Aorta (tissue), 5 donors: Measurements from ENCODE around the gene REXO4. TPM values are rescaled to one million over a fixed set of nuclear protein-coding genes. Genes with fewer than 3 reads are reported as not detected.
"Not testable (repeated sequence)": the region's sequence is repeated elsewhere in the genome, so short reads cannot be mapped to it uniquely, and the experiment has no call there.

ENCODE experiments used
- ATAC-seq: fragments of 200-7000 bp; cut with Tn5 transposase; one replicate; pipeline ENCODE4 v1.9.1; 2022; ENCODE audit warnings: moderate library complexity; ENCODE audit not compliant: low FRiP score
- DNase-seq, 2 donors: peaks; one replicate each; pipeline ENCODE4 v3.0.0-alpha.2; 2020
- H3K27ac ChIP-seq, 2 donors: one replicate each; pipeline ENCODE4 v1.5.1; 2013; ENCODE audit warnings: low read length in 2 of 2, mild to moderate bottlenecking in 2 of 2, moderate library complexity in 2 of 2, control low read depth in 1 of 2, inconsistent platforms in 1 of 2, low read depth in 1 of 2
- H3K27me3 ChIP-seq, 2 donors: one replicate each; pipeline ENCODE4 v1.6.1; 2013; ENCODE audit warnings: control low read depth in 1 of 2, low read length in 1 of 2, mild to moderate bottlenecking in 1 of 2, moderate library complexity in 1 of 2; ENCODE audit not compliant: insufficient read depth in 2 of 2, control insufficient read depth in 1 of 2
- H3K36me3 ChIP-seq, 2 donors: one replicate each; pipeline ENCODE4 v1.6.1; 2013; ENCODE audit warnings: control low read depth in 1 of 2, low read length in 1 of 2, mild to moderate bottlenecking in 1 of 2; ENCODE audit not compliant: insufficient read depth in 2 of 2, control insufficient read depth in 1 of 2
- H3K4me1 ChIP-seq, 2 donors: one replicate each; pipeline ENCODE4 v1.6.1; 2013; ENCODE audit warnings: low read length in 2 of 2, control low read depth in 1 of 2, mild to moderate bottlenecking in 1 of 2, moderate library complexity in 1 of 2; ENCODE audit not compliant: insufficient read depth in 2 of 2, control insufficient read depth in 1 of 2
- H3K4me3 ChIP-seq, 2 donors: one replicate each; pipeline ENCODE4 v1.5.1; 2013; ENCODE audit warnings: low read length in 2 of 2, control low read depth in 1 of 2, mild to moderate bottlenecking in 1 of 2
- H3K9me3 ChIP-seq: one replicate; pipeline ENCODE4 v1.6.1; 2013; ENCODE audit warnings: mild to moderate bottlenecking, low read length; ENCODE audit not compliant: control insufficient read depth
- WGBS, 2 donors: extraction: QIAGEN DNeasy Blood & Tissue Kit; methylation state at CpG; one replicate each; pipeline ENCODE4 v1.1.7; 2013; 5-methylcytosine and 5-hydroxymethylcytosine counted together
- intact Hi-C, 2 donors: fragments of 100-400 bp; cut with DNase I; formaldehyde crosslinking; loops; one replicate each; pipeline versions ENCODE4 v1.14.2 to v1.15.0; 2022
- polyA plus RNA-seq, 2 donors: library from polyadenylated mRNA; stranded (reverse); fragments of 200-250 nt; gene quantifications; one replicate each; pipeline ENCODE4 v1.2.3, GENCODE V29; 2013
- total RNA-seq, 2 donors: library from RNA; stranded (reverse); fragmentation: NEBNext Ultra II Directional; extraction: Animal tissue kit (Norgen Biotek cat#: 25700); gene quantifications; one replicate each; pipeline ENCODE4 v1.2.1, GENCODE V29; 2021
- donor health status: healthy with polysubstance abuse.
- donor health status: Bipolar disorder and iron deficiency.
- donor health status: DM: no; HTN: no; CAD: no.
- donor health status: DM: no; HTN: no; CAD: no.
- donor health status: DM: yes; HTN: yes; CAD: no.

The REXO4 gene
- total and polyA plus RNA-seq, 4 donors, result 10.8 to 19.1 (median 14.3) TPM

- no peak for ATAC-seq
- 94% methylated on average over 20 of the region's 20 CpGs for WGBS, 2 donors
- no peak for DNase-seq
- Histone ChIP-seq H3K36me3 (no peaks in the 10 kb centered on the region), H3K27ac (no peak overlapping the region), H3K9me3 (no peaks in the 10 kb centered on the region), H3K4me3 (no peak overlapping the region), H3K27me3 (no peaks in the 10 kb centered on the region), H3K4me1 (no peaks in the 10 kb centered on the region)
- intact Hi-C loops, result loop anchor here in 1 of 2 donors (5.0 kb wide), 2 partner anchors 38 to 78 kb away; partner anchors contain the start of genes REXO4, STKLD1 and SURF4
Measured at GRCh38 chr9:133454943-133455673, 37.3 kb upstream of the REXO4 start.

- 89 to 92% methylated on average over 19 of the region's 19 CpGs for WGBS, 2 donors
- H3K4me3 ChIP-seq, result no peak overlapping the region
- no peaks in the 10 kb centered on the region for H3K4me1 ChIP-seq
- H3K9me3 ChIP-seq, result no peaks in the 10 kb centered on the region
- DNase-seq (no peak), ATAC-seq (no peak)
- H3K27me3 ChIP-seq, result no peaks in the 10 kb centered on the region
- no peak overlapping the region for H3K27ac ChIP-seq
- H3K36me3 ChIP-seq, result no peaks in the 10 kb centered on the region
- intact Hi-C loops, result no loop called here
Measured at GRCh38 chr9:133454325-133454724, 36.5 kb upstream of the REXO4 start.

GRCh38 chr9:133453651-133454050 lies 35.8 kb upstream of the REXO4 start:
- Histone ChIP-seq H3K27ac (no peak overlapping the region), H3K4me3 (no peak overlapping the region), H3K36me3 (no peaks in the 10 kb centered on the region), H3K4me1 (no peaks in the 10 kb centered on the region), H3K9me3 (no peaks in the 10 kb centered on the region), H3K27me3 (no peaks in the 10 kb centered on the region)
- DNase-seq, result no peak
- intact Hi-C loops, result no loop called here
- no peak for ATAC-seq
- WGBS, 2 donors, result 82 to 83% methylated on average over 11 of the region's 11 CpGs

- no peaks in the 10 kb centered on the region for H3K9me3 ChIP-seq
- no peaks in the 10 kb centered on the region for H3K4me1 ChIP-seq
- no peak for ATAC-seq
- intact Hi-C loops, result no loop called here
- 91 to 92% methylated on average over 7 of the region's 7 CpGs for WGBS, 2 donors
- DNase-seq, result no peak
- H3K36me3 ChIP-seq, result no peaks in the 10 kb centered on the region
- H3K4me3 ChIP-seq, result no peak overlapping the region
- H3K27me3 ChIP-seq, result no peaks in the 10 kb centered on the region
- no peak overlapping the region for H3K27ac ChIP-seq
Measured at GRCh38 chr9:133452562-133452961, 34.8 kb upstream of the REXO4 start.

GRCh38 chr9:133451865-133452264 lies 34.1 kb upstream of the REXO4 start:
- H3K9me3 ChIP-seq, ATAC-seq, H3K4me3 ChIP-seq, H3K27ac ChIP-seq, intact Hi-C loops, H3K36me3 ChIP-seq, DNase-seq, H3K27me3 ChIP-seq, H3K4me1 ChIP-seq: not testable (repeated sequence)
- WGBS, 2 donors, result 96 to 97% methylated on average over 5 of the region's 5 CpGs

GRCh38 chr9:133449760-133450159 lies 31.9 kb upstream of the REXO4 start:
- intact Hi-C loops, result no loop called here
- 91 to 94% methylated on average over 12 of the region's 12 CpGs for WGBS, 2 donors
- ATAC-seq, result no peak

GRCh38 chr9:133448487-133448972 lies 30.7 kb upstream of the REXO4 start:
- ATAC-seq (no peak), DNase-seq (no peak)
- H3K27me3 ChIP-seq, result no peaks in the 10 kb centered on the region
- WGBS, 2 donors, result 76% methylated on average over 13 of the region's 13 CpGs
- H3K27ac ChIP-seq, result no peak overlapping the region
- no peaks in the 10 kb centered on the region for H3K36me3 ChIP-seq
- intact Hi-C loops, result no loop called here
- H3K4me3 ChIP-seq, result no peak overlapping the region
- H3K4me1 ChIP-seq, result no peaks in the 10 kb centered on the region
- no peaks in the 10 kb centered on the region for H3K9me3 ChIP-seq

More at GRCh38 chr9:133449760-133450159, 31.9 kb upstream of the REXO4 start:
- no peaks in the 10 kb centered on the region for H3K4me1 ChIP-seq
- H3K27me3 ChIP-seq, result no peaks in the 10 kb centered on the region
- no peak for DNase-seq
- H3K36me3 ChIP-seq, result no peaks in the 10 kb centered on the region
- H3K4me3 ChIP-seq, result no peak overlapping the region
- H3K27ac ChIP-seq, result no peak overlapping the region
- H3K9me3 ChIP-seq, result no peaks in the 10 kb centered on the region

GRCh38 chr9:133445293-133445969 lies 27.6 kb upstream of the REXO4 start:
- no peak overlapping the region for H3K27ac ChIP-seq
- H3K36me3 ChIP-seq, result no peaks in the 10 kb centered on the region
- no peak overlapping the region for H3K4me3 ChIP-seq
- ATAC-seq (no peak), DNase-seq (no peak)
- intact Hi-C loops, result no loop called here
- WGBS, 2 donors, result 81% methylated on average over 22 to 23 of the region's 23 CpGs
- no peaks in the 10 kb centered on the region for H3K9me3 ChIP-seq
- H3K4me1 ChIP-seq, result no peaks in the 10 kb centered on the region
- H3K27me3 ChIP-seq, result no peaks in the 10 kb centered on the region

GRCh38 chr9:133443982-133444381 lies 26.2 kb upstream of the REXO4 start:
- no peak overlapping the region for H3K27ac ChIP-seq
- no peaks in the 10 kb centered on the region for H3K9me3 ChIP-seq
- ATAC-seq (no peak), DNase-seq (no peak)
- no peaks in the 10 kb centered on the region for H3K27me3 ChIP-seq
- H3K4me1 ChIP-seq, result no peaks in the 10 kb centered on the region
- 88 to 89% methylated on average over 8 of the region's 8 CpGs for WGBS, 2 donors
- intact Hi-C loops, result no loop called here
- H3K4me3 ChIP-seq, result no peak overlapping the region
- no peaks in the 10 kb centered on the region for H3K36me3 ChIP-seq
